GM12891 (cell line): ENCODE results near the gene UBASH3A.

ENCODE experiments used
- POLR2A ChIP-seq: IDR thresholded peaks from 2 replicates; pipeline ENCODE4 v1.6.1; 2011; ENCODE audit warnings: low read depth, low read length, control low read depth
- POLR2AphosphoS5 ChIP-seq: IDR thresholded peaks from 2 replicates; pipeline ENCODE4 v1.6.1; 2011; ENCODE audit warnings: low read depth, low read length, control low read depth
- POU2F2 ChIP-seq: IDR thresholded peaks from 2 replicates; pipeline ENCODE4 v1.6.1; 2011; ENCODE audit warnings: low read depth, mild to moderate bottlenecking, control low read depth, low read length, moderate library complexity

GRCh38 chr21:42468491-42469131 lies 64.9 kb downstream of the UBASH3A start:
- TF ChIP-seq POLR2AphosphoS5 (no peak), POLR2A (no peak), POU2F2 (no peak)
